ENCODE results near the gene TMEM132C.

The TMEM132C gene

DNA sequence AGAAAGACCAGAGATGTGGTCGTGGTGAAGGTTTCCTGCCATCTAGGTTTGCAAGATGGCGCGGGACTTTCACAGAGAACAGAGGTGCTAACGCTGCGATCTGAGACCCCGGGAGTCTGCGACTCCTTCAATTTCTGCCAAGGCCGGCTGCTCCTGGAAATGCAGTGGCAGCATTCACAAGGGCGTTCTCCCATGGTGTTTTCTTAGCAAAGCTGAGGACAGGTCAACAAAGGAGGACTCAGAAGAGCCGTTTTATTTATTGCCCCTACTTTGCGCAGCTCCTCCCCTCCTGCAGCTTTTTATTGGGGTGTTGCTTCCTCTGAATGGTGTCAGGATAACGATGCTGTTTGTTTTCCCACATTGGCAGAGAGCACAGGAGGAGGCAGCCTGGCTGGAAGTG lies 86.3 kb downstream of the TMEM132C start:
- FAIRE-seq = no peak

DNA sequence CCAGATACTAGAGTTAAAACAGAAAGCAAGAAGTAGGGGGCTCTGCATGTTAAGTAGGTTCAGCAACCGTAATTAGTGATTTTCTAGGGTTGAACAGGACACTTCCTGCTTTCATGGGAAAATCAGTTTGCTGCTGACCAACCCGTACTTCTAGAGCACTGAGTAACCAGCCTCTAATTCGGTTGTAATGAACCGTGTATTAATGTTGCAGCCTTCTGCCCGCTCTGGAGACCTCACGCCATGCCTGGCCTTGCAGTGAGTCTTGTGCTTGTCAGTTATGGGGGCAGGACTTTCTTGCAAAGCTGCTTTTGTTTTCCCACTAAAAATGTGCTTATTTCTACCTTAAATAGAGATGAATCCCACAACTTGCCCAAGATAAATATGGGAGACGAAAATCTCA lies 89.6 kb downstream of the TMEM132C start:
- FAIRE-seq = no peak

DNA sequence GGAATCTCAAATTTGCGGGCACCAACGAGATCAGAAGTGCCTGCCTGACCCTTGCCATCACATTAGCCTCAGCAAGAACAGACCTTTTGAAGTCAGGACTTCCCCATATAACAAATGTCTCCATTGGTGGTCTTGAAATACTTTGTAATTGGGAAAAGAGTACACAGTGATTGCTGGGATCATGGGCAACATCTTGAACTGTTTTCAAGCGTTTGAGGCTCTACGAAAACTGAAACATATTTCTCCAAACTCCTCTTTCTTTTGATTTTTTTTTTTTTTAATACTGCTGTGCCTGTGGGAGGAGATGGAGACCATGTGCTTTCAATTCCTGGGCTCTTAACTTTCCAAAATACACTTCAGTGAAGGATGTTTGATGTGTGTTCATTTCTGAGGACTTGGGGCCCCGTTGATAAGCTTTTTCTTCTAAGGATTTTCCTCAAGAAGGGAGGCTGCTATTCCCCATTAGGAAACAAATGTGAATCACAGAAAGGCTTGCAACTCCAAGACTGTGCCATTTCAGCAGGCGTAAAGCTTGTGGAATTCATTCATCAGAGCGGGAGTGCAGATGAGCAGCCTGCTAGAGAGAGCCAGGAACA lies 94.5 kb downstream of the TMEM132C start:
- FAIRE-seq = no peak

DNA sequence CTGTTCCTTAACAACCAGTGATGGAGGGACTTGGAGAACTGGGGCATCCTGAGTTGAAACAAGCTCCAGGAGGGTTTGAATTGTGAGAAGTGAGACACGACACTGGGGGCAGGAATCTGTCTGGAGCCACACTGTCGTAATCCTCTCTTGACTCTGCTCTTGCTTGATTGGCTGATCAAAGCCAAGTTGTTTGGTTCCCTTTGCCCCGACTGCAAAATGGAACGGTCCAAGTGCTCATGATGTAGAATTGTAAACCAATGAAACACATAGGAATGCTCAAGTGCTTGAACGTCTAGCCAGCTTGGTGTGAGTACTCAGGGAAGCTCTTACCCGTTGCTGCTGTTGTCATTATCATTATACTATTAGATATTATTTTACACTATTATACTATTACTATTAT lies 98.1 kb downstream of the TMEM132C start:
- FAIRE-seq = no peak

DNA sequence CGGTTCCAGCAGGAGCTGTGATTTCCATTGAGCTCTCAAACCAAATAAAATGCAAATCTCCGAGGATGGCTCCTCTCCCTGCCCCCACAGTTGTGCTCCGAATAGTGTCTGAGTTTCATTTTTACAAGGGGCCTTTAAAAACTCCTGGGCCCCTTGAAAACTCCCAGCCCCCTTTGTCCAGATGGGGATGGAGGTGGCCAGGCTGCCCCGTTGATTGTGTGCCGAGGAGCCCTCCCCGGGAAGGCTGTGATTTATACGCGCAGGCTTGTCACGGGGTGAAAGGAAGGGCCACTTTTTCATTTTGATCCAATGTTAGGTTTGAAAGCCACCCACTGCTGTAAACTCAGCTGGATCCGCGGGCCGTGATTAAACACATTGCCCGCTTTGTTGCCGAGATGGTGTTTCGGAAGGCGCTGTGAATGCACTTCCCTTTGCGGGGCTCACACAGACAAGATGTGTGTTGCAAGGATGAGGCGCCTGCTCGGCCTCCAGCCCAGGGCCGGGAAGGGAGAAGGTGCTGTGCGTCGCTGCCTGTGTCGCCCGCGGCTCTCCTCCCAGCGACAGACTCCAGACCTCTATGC lies 98.8 kb downstream of the TMEM132C start:
- FAIRE-seq = no peak

DNA sequence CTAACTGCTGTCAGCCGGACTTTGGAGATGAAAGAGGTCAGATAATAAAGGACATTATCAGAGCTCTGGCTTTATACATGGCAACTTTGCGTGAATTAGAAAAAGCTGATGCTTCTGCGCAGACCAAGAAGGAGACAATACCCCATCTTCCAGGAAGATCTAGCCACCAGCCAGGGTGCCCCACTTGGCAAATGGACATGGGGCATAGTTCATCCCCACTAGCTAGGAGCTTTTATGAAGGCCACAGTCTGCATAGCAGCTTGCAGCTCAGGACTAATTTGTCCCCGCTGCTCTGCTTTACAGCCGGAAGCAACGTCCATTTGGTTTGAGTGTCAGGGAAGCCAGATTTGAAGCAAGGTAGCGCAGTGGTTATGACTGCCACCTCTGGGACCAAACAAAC lies 101.0 kb downstream of the TMEM132C start:
- no peak for FAIRE-seq

DNA sequence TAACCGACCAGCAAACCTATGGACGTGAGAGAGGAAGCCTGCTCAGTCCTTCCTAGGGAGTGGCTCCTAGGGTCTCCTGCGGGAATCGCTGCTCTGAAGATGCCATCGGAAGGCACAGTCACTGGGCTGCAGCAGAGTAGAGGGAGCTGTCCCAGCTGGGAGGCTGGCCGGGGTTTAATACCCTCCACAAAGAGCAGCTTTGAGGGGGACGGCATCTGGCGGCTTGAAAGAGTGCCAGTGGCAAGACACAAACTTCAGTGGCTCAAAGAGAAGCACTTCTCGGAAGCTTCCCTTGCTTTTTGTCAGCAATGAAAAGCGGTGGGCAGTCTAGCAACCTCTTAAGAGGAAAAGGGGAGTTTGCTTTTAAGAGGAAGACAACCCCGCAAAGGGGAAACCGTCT lies 114.6 kb downstream of the TMEM132C start:
- FAIRE-seq = no peak

DNA sequence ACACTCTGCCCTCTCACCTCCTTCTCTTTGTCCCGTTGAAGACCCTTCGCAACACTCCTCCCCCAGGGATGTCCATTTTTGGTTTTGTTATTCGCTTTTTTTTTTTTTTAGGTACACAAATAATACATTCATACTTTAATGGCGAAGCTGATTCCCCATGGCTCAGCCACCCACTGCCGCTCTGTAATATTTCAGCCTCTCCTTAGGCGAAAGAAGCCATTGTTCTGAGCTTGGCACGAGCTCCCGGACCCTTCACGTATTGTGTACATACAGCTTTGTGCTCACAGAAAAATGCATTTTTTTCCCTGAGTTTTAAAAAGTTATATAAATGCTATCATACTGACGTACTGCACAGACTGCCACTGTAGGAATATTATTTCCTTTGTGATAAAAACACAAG lies 115.0 kb downstream of the TMEM132C start:
- no peak for FAIRE-seq

DNA sequence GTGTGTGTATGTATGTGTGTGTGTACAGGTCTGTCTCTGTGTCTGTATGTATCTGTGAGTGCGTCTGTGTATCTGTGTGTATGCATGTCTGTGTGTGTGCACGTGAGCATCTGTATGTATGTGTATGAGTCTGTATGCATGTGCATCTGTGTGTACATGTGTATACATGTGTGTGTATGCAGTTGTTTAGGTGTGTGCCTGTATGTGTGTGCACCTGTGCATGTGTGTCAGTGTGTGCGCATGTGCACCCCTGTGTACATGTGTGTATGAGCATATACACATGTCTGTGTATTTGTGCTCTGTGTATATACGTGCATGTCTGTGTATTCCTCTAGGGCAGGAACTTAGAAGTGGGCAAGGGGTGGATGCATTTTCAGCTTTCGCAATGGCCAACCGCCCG lies 116.0 kb downstream of the TMEM132C start:
- no peak for FAIRE-seq

DNA sequence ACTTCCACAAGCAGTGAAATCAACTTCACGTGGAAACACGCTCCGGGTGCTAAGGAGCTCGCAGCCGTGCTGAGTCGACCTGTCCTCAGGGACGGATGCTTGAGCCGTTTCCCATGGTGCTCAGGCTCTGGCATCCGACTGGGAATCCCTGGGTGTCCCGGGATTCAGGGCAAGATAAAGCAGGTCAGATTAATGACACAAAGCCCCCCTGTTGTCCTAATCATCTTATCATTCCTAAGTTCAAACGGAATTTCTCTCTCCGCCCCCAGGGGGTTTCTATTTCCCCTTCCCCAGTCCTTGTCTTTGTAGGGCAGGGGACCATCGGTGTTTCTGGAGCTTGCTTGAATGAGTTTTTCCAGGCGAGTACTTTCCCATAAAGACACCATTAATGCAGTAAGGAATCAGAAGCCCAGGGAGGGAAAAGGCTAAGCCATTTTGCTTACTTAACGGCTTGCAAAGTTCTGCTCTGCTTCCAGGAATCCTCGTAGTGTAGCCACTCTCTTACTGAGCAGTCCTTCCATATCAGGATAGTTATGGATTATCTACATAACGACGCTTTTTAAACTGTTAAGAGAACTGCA lies 116.5 kb downstream of the TMEM132C start:
- no peak for FAIRE-seq

DNA sequence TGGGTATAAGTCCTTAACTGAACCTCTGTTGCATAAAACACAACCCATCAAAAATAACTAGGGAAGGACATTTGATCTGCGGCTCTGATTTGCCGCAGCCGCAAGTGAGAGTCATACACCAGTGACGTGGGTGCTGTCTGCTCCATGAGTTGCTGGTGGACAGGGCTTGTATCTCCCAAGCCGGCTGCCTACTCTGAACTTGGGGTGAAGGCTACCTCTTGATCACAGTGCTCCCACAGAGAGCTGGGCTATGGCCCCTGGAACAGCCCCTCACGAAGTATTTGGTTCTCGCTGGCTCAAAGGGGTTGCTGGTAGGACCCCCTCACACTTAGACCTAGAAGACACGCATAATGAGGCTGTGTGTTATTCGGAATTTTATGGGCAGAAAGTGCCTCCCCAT lies 118.8 kb downstream of the TMEM132C start:
- FAIRE-seq = no peak

DNA sequence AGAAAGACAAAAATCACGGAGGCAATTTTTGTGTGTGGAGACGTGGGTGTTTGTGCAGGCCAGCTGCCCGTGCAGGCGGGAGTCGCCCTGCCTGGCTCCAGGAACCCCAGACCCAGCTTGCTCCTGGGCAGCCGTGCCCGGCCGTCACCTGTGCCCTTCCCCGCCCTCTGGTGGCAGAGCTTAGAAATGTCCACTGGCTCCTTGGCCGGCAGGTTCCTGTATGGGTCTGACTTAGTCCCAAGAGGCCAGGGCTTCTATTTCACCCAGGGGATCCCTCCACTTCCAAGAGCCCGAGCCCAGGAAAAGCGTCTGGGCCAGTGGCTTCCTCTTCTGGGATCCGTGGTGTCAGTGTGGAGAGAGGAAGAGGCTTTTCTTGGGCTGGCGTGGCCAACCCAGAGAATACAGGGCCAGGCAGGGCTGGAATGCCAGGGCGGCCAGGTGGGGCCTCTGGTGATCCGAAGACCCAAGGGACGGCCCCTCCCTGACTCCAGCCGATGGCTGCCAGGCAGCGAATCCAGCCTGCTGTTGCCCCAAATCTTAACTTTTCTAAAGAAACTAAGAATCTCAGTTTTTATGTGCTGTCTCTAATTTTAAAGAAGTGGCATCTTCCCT lies 120.9 kb downstream of the TMEM132C start:
- no peak for FAIRE-seq

DNA sequence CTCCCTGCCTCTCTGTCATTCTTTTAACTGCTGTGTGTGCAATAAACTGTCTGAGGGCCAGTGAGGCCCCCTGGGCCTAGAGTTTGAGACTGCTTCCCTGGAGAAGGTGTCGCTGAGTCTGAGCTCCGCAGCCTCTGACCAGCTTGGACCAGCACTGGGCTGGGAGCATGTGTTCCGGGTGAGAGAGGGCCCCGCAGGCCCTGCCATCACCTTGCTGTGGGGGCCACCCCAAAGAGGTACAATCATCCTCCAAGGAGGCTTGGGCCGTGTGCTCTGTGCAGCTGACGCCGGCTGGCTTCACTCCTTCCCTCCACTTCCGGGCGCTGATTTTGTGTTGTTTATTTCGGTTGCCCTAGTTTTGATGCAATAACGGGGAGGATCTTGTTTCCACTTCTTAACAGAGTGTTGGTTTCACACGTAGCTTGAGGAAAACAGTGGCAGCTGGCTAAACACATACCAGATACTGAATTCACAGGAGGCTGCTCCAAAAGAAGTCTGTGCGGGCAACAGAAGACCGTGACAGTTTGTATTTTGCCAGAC lies 121.6 kb downstream of the TMEM132C start:
- no peak for FAIRE-seq

DNA sequence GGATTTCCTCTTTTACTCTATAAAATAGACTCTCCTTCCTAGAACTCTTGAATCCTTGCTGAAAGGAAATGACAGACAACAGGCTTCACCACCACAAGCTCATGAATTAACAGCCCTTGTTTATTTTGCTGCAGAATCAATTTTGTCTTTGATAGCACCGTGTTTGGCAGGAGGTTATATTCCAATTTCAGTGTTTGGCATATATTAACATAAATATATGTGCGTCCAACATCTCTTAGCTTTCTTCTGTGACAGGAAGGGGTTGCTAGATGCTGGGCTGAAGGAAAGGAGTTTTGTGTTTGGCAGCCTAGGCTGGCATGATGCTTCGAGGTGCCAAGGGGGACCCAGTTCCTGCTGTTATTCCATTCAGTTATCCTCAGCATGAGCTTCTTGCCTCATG lies 126.4 kb downstream of the TMEM132C start:
- no peak for FAIRE-seq

DNA sequence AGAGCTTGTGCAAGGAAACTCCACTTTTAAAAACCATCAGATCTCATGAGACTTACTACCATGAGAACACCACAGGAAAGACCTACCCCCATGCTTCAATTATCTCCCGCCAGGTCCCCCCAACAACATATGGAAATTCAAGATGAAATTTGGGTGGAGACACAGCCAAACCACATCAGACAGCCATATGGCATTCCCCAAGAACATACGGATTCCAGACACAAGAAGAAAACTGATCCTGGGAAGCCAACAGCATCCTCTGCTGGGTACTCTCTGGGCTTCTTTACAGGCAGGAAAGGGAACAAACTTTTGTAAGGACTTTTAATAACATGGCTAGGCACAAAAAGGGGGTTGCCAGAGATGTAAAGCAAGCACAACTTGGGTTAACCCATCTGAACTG lies 127.2 kb downstream of the TMEM132C start:
- FAIRE-seq = no peak

DNA sequence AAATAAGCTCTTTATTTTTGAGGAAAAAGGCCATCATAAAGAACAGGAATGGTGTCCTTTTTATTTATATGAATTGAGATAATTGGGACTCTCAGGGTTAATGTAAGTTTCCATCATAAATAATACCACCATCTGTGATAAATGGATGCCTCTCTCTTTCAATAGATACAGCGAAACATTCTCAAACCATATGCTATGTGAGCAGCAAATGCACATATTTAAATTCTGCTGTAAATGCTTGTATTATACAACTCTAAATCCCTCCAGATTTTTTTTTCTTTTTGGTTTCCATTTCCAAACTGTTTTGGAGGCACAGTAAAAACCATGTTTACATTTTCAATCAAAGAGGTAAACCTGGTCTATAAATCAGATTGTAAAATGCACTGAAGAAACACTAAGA lies 132.3 kb downstream of the TMEM132C start:
- FAIRE-seq = no peak

DNA sequence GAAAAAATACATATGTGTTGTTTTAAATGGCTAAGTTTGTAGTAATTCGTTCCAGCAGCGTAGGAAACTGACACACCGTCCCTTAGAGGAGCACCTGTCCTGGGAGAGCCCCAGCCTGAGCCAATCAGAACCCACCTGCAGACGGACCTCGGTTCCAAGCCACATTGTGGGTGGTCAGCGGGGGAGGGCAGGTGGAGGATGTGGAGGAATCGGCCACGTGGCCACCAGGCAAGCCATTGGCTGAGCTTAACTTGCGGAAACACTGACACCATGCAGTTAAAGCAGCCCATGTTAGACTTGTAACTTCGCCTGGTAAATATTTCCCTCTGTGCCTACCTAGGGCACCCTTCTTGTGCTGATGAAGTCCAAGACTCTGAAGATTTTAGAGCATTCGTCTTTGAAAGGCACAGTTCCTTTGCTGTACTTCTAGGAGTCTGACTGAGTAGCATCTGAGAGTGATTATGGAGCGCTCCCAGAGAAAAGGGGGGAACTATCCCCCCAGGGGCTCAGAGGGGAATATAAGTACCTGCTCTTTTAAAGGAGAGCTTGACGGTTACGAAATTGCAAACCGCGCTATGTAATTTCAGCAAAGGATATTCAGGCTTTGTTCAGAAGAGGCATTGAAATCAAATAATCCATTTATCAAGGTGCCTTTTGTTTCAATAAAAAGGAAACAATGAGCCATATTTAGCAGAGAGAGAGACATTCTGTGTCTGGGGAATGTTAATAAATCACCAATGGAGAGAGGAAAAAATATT lies 135.7 kb downstream of the TMEM132C start:
- no peak for FAIRE-seq

DNA sequence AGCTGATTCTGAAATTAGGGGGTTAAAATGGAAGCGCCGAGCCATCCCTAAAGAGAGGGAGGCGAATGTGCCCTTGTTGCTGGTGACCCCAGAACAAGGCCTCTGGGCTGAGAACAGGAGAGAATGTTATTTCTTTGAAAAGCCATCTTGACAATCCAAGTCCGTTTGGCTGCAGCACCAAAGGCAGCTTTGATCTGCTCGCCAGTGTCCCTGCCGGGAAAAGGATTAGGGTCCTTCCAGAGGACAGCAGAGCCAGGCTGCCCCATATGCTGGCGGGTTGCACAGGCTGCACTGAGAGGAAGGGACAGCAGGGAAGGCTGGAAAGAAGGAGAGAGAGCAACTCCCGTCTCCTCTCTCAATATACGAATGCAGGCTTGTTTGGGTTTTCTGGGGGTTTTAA lies 141.7 kb downstream of the TMEM132C start:
- no peak for FAIRE-seq

DNA sequence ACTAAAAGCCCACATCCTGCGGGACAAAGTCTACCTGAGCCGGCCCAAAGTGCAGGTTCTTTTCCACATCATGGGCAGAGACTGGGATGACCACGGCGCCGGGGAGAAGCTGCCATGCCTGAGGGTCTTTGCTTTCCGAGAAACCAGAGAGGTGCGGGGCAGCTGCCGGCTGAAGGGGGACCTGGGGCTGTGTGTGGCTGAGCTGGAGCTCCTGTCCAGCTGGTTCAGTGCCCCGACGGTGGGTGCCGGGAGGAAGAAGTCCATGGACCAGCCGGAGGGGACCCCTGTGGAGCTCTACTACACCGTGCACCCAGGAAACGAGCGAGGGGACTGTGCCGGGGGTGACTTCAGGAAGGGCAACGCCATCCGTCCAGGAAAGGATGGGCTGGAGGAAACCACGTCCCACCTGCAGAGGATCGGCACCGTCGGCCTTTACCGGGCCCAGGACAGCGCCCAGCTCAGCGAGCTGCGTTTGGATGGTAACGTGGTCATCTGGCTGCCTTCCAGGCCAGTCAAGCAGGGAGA lies 148.1 kb downstream of the TMEM132C start:
- FAIRE-seq = no peak

DNA sequence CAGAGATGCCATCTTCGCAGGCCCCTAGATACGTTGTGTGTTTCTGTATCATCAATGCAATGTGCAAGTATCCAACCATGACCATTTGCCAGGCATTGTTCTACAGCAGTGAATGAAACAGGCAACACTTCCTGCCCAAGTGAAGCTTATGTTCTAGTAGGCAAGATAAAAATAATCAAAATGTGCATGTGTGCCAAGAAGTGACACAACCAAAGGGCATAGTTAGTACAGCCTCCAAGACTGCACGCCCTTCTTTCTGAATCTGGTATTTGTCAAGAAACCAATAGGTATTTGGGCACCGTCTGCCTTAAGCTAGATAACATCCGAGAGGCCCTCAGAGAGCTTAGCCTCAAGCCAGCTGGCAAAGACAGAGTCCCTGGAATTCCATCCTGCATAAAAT lies 152.0 kb downstream of the TMEM132C start:
- no peak for FAIRE-seq

DNA sequence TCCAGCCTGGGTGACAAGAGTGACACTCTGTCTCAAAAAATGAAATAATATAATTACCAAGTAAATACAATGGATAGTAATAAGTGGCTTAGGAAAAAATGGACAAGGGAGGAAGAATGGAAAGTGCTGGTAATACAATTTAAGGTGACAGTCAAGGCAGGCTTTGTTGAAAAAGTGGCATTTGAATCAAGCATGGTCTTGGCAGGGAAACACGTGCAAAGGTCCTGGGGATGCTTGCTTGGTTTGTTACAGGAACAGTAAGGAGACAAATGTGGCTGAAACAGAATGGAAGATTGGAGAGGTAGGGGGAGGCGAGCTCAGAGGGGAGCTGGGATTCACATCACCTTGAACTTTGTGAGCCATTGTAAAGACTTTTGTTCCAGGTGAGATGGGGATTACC lies 153.2 kb downstream of the TMEM132C start:
- no peak for FAIRE-seq

DNA sequence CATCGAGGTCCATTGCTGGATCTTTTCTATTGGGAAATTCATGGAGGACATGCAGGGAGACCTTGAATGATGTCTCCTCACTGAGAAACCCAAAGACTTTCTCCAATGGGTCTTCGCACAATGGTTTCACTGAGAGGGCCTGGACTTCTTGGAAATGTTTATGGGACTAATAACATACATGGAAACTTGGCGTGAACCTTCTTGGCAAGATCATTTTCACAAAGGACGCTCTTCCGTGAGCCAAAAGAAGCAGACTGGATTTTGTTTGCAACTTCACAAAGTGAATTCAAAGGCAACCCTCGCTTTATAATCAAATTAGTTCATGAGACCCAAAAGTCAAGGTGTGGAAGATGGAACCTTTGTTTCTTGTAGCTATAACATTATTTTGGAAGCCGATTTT lies 154.4 kb downstream of the TMEM132C start:
- no peak for FAIRE-seq

DNA sequence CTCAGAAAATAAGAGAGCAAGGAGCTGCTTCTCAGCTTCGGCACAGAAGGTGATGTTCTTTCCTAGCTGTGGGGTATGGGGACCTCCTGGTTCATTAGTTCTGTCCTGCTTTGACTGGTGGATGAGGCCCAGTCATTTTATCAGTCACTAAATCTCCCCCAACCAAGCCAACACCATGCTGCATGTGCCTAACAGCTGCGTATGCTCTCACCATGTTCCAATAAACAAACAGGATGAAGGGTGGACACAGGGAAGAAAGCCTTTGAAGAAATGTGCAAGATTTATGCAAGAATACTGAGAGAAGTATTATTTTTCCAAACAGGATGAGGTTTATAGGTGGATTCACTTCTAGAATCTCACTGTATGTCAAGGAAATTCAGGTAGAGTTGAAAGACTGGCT lies 156.2 kb downstream of the TMEM132C start:
- no peak for FAIRE-seq

Data from G401.6 (cell line).